Stimulated activated naive CD8-positive, alpha-beta T cell treated with anti-CD3 and anti-CD28 coated beads, Interleukin-15, Interleukin-2, amounts not matched to agents 100 U/mL and 50 U/mL, for 24 hours (primary cell): ENCODE data around the gene ACOT7.

Experiments used
- ATAC-seq: fragments of 150-1000 bp; cut with Tn5 transposase; one replicate; pipeline ENCODE4 v1.10.0; 2021
- DNase-seq: peaks from one replicate; pipeline ENCODE4 v3.0.0; 2021

The ACOT7 gene

GRCh38 chr1:6288665-6289064 lies 104.9 kb downstream of the ACOT7 start:
- ATAC-seq (no peak), DNase-seq (no peak)

GRCh38 chr1:6288026-6288425 lies 105.5 kb downstream of the ACOT7 start:
- ATAC-seq (no peak), DNase-seq (no peak)

- no peak for ATAC-seq
- no peak for DNase-seq
Observed at GRCh38 chr1:6287431-6287886, 106.1 kb downstream of the ACOT7 start.

- ATAC-seq = no peak
- DNase-seq = no peak
Observed at GRCh38 chr1:6287029-6287428, 106.5 kb downstream of the ACOT7 start.

GRCh38 chr1:6286266-6286665 lies 107.3 kb downstream of the ACOT7 start:
- DNase-seq (no peak), ATAC-seq (no peak)

- no peak for ATAC-seq
- DNase-seq = no peak
Observed at GRCh38 chr1:6285336-6285735, 108.2 kb downstream of the ACOT7 start.

GRCh38 chr1:6282577-6283270 lies 110.8 kb downstream of the ACOT7 start:
- DNase-seq (no peak), ATAC-seq (no peak)

DNA sequence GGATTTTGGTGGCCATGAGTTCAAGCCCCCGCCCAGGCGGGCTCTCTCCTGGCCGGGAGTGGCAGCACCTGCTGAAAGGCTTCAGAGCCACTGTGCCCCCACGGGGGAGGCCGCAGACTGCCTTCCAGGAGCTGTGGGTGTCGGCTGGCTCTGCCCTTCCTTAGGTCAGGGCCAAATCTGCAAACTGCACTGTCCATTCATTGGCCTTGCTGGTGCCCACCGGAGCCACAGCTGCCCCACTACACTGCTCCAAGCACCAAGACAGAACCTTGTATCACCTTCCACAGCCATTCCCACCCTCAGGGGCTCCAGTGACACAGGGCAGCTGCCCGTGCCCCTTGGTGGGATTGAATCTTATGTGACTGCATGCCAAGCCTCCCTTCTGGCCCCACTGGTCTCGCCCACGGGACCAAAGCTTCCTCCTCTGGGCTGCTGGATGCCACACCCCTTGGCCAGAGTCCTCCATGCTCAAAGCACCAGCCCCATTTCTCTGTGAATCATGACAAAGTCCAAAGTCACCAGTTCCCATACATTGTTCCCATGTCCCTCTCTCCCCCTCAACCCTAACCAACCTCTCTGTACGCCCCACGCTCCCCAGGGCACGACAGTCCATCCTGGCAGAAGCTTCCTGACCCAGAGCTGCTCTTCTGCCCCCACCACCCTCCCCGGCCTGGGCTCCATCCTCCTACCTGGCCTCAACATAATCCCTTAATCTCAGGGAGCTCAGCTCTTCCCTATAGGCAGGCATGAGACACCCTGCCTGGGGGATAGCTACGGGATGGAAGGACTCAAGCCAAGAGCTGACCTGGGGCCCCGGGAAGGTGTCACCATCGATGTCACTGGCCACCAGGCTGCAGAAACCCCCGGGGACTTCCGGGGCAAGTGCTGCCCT lies 111.8 kb downstream of the ACOT7 start:
- ATAC-seq (no peak), DNase-seq (no peak)

DNA sequence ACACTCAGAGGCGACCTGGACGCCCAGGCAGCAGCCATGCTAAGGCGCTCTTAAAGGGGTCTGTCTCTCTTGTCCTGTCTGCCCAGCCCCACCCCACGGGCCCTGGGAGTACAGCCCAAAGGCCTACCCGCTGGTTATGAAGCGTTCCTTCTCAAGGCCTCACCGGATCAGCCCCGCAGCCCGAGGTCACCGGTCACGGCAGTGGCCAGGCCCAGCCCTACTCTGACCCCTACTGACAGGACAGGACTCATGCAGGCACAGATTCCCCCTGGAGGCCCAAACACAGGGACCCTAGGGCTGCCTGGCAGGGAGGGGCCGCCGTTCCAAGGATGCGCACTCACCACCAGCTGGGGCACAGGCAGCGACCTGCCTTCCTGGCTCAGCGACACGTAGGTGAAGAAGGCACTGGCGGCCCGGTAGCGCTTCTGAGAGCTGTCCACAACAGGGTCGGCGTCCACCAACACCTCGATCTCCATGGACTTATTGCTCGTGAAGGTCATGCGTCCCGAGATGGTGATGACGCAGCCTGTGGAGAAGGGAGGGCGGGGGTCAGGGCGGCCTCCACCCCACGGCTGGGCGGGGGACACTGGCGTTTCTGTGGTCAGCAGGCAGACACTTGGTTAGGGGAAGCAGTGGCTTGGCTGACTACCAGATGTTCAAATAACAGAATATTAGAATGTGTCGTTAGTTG lies 112.7 kb downstream of the ACOT7 start:
- DNase-seq (no peak), ATAC-seq (no peak)

DNA sequence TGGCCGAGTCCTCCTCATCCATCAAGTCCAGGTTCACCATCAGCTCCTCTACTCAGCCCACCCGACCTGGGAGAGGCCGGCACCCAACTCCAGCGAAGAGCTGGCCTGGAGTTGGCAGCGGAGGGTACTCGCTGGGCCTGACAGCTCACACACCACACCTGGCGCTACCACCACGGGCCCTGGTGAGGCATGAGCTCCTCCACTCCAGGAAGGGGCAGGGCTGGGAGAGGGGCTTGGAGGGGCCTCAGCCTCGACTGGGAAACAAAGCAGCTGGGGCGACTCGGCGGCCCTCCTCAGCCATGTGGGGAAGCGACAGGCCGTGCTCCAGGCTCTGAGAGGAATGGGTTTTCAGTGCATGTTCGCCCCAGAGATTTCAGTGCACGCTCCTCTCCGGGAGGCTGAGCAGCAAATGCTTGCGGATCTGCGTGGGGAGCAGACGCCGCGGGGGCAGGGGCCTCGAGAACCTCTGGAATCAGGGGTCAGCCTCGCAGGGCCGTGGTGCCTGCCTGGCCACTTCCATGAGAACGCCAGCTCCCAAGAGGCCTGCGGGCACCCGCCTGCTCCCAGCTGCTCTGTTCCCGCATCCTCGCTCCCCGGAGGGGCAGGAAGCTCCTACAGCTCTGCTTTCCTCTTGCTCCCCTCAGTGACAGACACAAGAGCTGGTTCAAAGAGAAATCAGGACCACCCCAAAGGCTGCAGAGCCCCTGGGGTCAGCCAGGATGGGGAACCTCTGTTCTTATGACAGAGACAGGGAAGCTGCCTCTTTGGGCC lies 113.8 kb downstream of the ACOT7 start:
- DNase-seq (no peak), ATAC-seq (no peak)

- DNase-seq (no peak), ATAC-seq (no peak)
Observed at GRCh38 chr1:6279066-6279465, 114.5 kb downstream of the ACOT7 start.

GRCh38 chr1:6278263-6278662 lies 115.3 kb downstream of the ACOT7 start:
- ATAC-seq (no peak), DNase-seq (no peak)

DNA sequence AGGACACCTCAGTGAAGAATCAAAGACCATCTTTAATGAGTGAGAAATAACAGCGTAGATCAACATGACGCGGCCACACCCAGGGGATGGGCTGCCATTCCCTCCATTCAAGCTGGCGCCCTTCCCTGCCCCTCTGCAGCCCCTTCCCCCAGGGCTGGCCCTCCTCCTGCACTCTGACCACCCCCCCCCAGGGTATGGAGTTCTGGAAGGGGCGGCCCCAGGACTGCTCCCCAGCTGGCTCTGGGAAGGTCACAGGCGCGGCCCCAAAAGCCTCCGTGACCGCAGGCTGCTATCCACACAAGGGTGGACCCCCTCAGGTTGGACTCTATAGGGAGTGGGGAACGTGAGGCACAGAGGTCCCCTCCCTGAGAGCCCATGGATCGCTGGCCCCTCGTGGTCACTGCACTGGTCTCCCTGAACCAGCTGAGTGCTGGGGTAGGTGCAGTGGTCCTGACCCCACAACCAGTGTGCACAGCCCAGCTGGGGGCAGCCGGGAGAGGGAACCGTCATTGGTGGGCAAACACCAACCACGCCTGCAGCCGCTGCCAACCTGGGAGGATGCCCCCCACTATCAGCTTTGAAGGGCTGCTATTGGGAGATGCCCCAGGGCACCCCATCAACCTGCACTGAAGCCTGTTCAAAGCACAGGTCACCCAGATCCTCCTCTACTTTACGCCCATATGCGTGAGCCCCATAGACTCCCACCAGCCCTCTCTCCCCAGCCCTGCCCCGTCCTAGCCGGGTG lies 116.6 kb downstream of the ACOT7 start:
- no peak for DNase-seq
- no peak for ATAC-seq

DNA sequence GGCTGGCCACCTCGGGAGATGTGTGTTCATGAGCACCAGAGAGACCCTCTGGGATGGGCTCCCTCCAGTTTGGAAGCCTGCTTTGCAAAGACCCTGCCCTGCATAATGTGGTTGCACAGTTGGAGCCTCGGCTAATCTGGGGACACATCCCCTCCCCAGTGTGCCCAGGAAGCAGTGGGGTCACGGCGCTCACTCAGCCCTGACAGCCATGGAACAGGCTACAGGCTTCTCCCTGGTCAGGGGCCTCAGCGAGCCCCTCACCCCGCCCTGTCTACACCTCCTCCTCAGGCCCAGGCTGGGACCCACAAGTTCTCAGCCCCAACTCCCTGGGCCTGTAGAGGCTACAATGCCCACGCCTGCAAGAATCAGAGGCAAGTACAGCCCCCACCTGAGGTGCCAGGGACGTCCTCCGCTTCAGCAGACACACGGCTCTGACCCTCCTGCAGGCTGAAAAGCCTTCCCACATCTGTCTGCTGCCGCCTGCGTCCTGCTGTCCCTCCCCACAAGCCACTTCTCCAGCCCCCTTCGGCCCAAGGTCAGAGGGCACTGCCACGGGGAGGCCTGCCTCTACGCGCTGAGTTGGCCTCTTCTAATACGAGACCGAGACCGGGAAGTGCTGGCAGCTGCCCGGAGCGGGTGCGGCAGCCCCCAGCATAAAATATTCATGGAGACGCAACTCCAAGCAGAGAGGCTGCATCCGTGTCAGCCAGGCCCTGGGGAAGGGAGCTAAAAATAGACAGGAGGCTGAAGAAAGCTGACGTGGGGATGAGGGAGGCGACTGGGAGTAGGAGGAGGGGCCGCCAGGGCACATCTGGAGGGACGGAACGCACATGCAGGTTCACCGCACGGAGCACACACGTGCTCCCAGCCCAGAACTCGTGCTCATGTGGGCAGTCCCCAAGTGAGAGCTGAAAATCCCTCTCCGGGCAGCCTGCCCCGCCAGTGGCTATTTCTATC lies 117.5 kb downstream of the ACOT7 start:
- DNase-seq (no peak), ATAC-seq (no peak)

- ATAC-seq (no peak), DNase-seq (no peak)
Observed at GRCh38 chr1:6274622-6275139, 118.9 kb downstream of the ACOT7 start.

DNA sequence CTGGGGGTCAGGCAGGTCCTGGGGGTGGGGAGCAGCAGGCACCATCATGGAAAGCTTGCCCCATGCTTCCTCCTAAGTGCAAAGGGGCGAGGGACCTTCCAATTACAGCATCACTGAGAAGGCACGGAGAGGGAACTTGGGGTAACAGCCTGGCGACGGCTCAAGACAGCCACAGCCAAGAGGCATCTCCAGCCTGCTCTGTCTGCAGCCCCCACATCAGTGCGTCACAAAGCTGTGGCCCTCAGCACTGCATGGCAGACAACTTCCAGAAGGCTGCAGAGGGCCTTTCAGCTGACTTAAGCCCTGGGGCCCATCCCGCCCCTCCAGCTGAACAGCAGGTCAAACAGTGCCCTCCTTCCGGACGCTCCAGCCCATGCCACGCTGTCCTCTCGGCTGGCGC lies 119.5 kb downstream of the ACOT7 start:
- DNase-seq (no peak), ATAC-seq (no peak)

DNA sequence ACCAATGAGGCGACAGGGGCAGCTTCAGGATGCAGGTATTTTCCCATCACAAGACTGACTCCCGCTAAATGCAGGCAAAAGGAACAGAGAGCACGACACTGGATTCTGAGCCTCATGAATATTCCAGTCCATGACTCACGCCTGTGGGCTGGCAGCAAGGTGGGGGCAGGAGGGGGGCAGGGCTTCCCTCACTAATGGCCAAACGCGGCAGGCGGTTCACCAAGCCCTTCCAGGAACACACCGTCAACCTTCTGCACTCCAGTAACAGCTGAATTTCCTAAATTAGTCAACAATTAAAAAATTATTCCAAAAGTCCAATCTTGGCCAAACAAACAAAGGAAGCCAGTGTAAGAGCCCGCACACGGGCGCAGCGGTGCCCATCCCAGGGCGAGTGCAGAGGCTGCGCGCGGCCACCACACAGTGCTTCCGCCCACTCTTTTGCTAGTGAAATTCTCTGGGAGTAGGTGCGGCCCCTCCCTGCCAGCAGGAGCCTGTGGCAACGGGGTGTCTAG lies 120.1 kb downstream of the ACOT7 start:
- no peak for DNase-seq
- ATAC-seq = no peak

GRCh38 chr1:6272868-6273267 lies 120.7 kb downstream of the ACOT7 start:
- ATAC-seq (no peak), DNase-seq (no peak)

DNA sequence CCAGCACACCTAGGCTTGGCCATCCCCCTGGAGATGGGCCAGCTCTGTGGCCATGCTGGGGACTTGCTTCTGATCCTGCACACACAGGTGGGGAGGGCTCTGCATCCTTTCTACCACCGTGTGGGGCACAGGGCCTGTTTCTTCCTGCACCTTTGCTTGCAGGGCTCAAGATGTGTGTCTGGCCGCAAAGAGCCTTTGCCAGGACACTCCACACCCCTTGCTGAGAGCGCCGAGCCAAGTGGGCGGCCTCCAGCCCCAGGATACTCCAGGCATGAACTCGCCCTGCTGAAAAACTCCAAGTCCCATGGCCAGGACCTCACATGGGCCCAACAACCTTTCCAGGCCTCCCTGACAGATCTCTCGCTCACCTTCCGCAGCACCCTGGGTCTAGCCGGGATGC lies 121.1 kb downstream of the ACOT7 start:
- ATAC-seq (no peak), DNase-seq (no peak)

DNA sequence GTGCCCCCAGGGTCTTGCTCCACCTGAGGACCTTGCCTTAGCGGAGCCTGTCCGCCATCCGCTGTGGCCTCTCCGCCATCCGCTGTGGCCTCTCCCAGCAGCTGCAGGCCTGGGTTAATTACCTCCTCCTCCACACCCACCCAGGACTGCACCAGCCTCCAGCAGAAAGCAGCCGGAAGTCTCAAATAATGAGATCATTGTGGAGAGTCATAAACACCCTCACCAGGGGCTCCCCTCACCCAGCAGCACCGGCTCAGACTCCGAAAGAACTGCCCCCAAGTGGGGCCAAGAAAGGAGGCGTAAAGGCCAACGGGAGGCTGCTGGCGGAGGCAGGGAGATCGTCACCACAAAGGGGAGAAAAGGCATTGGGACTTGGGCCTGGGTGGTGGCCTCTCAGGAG lies 122.0 kb downstream of the ACOT7 start:
- DNase-seq (no peak), ATAC-seq (no peak)
